ENCODE data around the gene GLUL.

Gene GLUL

DNA sequence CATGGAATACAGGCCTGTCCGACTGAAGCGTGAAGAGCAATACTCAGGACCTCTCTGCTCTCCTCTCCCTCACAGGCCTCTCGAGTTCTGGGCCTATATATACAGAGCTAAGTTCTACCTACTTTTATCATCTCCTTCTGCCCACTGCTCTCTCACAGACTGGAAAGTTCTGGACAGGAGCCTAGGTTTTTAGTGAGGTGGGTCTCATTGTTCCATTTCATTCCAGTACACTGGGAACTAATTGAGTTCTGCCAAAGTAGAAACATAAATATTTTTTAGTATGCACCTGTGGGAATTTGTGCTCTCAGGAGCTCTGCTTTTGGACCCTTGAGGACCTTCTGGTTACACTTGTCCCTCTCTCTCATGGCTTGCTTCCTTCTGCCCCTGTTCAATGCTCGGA, 9.0 kb upstream of the GLUL start, which contains the start of gene TEDDM1:
Gene TEDDM1 (minus strand): TSS at position 101 of the 400 bp plus-strand sequence. CDS start 182 bp downstream, outside the sequence.
- TF ChIP-seq TAF1 (IDR thresholded peaks at IDR 0.05; ENCODE audit: borderline replicate concordance, insufficient read depth, low read length): no peak
- TF ChIP-seq, protein P1, sequence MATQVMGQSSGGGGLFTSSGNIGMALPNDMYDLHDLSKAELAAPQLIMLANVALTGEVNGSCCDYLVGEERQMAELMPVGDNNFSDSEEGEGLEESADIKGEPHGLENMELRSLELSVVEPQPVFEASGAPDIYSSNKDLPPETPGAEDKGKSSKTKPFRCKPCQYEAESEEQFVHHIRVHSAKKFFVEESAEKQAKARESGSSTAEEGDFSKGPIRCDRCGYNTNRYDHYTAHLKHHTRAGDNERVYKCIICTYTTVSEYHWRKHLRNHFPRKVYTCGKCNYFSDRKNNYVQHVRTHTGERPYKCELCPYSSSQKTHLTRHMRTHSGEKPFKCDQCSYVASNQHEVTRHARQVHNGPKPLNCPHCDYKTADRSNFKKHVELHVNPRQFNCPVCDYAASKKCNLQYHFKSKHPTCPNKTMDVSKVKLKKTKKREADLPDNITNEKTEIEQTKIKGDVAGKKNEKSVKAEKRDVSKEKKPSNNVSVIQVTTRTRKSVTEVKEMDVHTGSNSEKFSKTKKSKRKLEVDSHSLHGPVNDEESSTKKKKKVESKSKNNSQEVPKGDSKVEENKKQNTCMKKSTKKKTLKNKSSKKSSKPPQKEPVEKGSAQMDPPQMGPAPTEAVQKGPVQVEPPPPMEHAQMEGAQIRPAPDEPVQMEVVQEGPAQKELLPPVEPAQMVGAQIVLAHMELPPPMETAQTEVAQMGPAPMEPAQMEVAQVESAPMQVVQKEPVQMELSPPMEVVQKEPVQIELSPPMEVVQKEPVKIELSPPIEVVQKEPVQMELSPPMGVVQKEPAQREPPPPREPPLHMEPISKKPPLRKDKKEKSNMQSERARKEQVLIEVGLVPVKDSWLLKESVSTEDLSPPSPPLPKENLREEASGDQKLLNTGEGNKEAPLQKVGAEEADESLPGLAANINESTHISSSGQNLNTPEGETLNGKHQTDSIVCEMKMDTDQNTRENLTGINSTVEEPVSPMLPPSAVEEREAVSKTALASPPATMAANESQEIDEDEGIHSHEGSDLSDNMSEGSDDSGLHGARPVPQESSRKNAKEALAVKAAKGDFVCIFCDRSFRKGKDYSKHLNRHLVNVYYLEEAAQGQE (IDR thresholded peaks at IDR 0.05; ENCODE audit: insufficient read depth in 1 of 2, low read depth in 2 of 2, low read length in 2 of 2): no peak
- TF ChIP-seq SIN3A (IDR thresholded peaks at IDR 0.05; ENCODE audit: borderline replicate concordance, insufficient read depth, low read length): no peak
- no peak for TF ChIP-seq POLR2AphosphoS5 (IDR thresholded peaks at IDR 0.05; ENCODE audit: low read depth, low read length)
- TF ChIP-seq FOXP2 (optimal IDR thresholded peaks at IDR 0.05; ENCODE audit: borderline replicate concordance, extremely low read depth, extremely low read length, insufficient read depth): no peak

DNA sequence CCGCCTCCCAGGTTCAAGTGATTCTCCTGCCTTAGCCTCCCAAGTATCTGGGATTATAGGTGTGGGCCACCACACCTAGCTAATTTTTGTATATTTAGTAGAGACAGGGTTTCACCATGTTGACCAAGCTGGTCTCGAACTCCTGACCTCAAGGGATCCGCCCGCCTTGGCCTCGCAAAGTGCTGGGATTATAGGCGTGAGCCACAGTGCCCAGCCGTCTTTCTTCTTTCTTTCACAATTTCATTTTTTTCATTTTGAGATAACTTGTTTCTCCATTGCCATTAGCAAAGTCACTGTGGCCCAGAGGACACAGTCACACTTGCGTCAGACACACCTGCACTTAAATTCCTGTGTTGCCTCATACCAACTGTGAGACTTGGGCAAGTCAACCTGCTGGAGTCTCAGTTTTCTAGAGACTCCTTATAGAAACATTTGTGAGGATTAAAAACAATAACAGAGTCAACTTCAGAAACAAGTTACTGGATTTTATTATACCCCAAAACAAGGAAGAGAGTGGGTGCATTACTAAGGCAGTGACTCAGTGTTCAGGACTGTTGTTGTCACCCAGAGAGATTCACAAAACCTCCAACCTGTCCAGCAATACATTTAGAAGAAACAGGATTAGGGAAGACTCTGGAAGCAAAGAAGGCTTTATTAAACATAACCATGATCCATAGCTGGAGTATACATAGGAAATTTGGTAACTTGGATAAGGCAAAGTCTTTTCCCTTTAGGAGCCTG, 6.2 kb upstream of the GLUL start:
- TF ChIP-seq, protein P1 (IDR thresholded peaks at IDR 0.05; ENCODE audit: insufficient read depth in 1 of 2, low read depth in 2 of 2, low read length in 2 of 2): no peak
- TF ChIP-seq SIN3A (IDR thresholded peaks at IDR 0.05; ENCODE audit: borderline replicate concordance, insufficient read depth, low read length) (no peak), POLR2AphosphoS5 (IDR thresholded peaks at IDR 0.05; ENCODE audit: low read depth, low read length) (no peak), TAF1 (IDR thresholded peaks at IDR 0.05; ENCODE audit: borderline replicate concordance, insufficient read depth, low read length) (no peak), FOXP2 (optimal IDR thresholded peaks at IDR 0.05; ENCODE audit: borderline replicate concordance, extremely low read depth, extremely low read length, insufficient read depth) (no peak)

DNA sequence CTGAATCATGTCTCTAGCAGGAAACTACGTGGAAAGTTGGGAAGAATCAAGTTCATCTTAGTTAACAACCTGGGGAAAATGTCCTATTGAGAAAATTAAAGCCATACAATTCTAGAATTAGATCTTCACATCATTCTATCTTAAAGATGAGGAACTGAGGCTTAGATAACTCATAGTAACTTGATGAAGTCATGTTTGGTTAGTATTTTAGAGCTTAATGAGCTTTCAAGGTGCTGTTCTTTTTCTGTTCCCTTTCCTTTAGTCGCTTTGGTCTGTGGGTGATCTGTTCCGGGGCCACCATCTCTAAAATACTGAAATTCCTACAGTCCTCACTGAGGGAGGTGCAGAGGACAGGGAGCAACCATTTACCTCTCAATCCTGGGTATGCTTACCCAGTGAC, 4.3 kb upstream of the GLUL start:
- no peak for TF ChIP-seq TAF1 (IDR thresholded peaks at IDR 0.05; ENCODE audit: borderline replicate concordance, insufficient read depth, low read length)
- no peak for TF ChIP-seq SIN3A (IDR thresholded peaks at IDR 0.05; ENCODE audit: borderline replicate concordance, insufficient read depth, low read length)
- TF ChIP-seq FOXP2 (optimal IDR thresholded peaks at IDR 0.05; ENCODE audit: borderline replicate concordance, extremely low read depth, extremely low read length, insufficient read depth): no peak

GRCh38 chr1:182394055-182394775, 2.6 kb upstream of the GLUL start:
- no peak for TF ChIP-seq FOXP2 (optimal IDR thresholded peaks at IDR 0.05; ENCODE audit: borderline replicate concordance, extremely low read depth, extremely low read length, insufficient read depth)
- TF ChIP-seq TAF1 (IDR thresholded peaks at IDR 0.05; ENCODE audit: borderline replicate concordance, insufficient read depth, low read length): no peak
- TF ChIP-seq POLR2AphosphoS5 (IDR thresholded peaks at IDR 0.05; ENCODE audit: low read depth, low read length): no peak
- no peak for TF ChIP-seq SIN3A (IDR thresholded peaks at IDR 0.05; ENCODE audit: borderline replicate concordance, insufficient read depth, low read length)

DNA sequence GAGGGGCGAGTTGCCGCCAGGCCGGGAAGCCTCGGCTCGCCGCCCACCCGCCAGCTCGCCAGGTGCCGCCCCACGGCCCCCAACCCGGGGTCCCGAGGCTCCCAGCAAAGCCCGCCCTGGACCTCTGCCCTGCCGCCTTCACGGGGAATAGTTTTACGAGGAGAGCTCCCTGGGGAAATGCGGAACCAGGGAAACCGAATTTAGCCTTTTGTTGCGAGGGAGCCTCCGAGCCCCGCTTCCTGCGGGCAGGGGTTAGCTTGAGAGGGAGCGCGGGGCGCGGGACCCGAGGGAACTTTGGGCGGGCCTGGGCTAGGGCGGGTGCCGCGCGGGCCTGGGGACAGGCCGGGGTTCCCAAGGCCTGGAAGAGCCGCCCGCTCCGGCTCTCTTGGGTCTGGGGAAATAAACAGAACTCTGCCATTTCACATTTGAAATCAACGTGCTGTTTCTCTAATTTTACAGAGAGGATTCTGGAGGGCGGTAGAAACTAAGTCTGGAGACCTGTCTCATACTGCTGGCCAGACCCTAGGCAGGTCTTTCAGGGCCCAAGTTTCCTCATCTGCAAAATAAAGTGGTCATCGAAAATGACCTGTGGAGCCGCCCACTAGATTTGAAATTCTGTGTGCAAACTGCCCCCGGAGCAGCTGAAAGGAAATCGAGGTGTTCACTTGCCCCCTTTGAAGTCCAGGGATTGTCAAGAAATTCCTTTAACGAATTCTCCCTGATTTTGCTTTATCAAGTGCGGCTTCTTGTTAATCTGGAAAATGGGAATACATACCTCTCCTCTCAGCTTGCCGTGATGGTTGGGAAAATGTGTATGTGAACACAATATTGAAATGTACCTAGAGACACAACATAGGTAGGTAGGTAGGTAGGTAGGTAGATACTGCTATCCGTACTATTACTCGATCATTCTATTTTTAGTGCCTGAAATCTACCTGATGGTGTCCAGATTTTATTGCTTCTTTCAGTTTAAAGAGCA, 749 bp upstream of the GLUL start:
- no peak for TF ChIP-seq TAF1 (IDR thresholded peaks at IDR 0.05; ENCODE audit: borderline replicate concordance, insufficient read depth, low read length)
- no peak for TF ChIP-seq FOXP2 (optimal IDR thresholded peaks at IDR 0.05; ENCODE audit: borderline replicate concordance, extremely low read depth, extremely low read length, insufficient read depth)
- no peak for TF ChIP-seq POLR2AphosphoS5 (IDR thresholded peaks at IDR 0.05; ENCODE audit: low read depth, low read length)

GRCh38 chr1:182391028-182391361, 595 bp downstream of the GLUL start:
- TF ChIP-seq TAF1 (IDR thresholded peaks at IDR 0.05; ENCODE audit: borderline replicate concordance, insufficient read depth, low read length) (no peak), POLR2AphosphoS5 (IDR thresholded peaks at IDR 0.05; ENCODE audit: low read depth, low read length) (no peak), SIN3A (IDR thresholded peaks at IDR 0.05; ENCODE audit: borderline replicate concordance, insufficient read depth, low read length) (no peak), FOXP2 (optimal IDR thresholded peaks at IDR 0.05; ENCODE audit: borderline replicate concordance, extremely low read depth, extremely low read length, insufficient read depth) (no peak)
- TF ChIP-seq, protein P1 (IDR thresholded peaks at IDR 0.05; ENCODE audit: insufficient read depth in 1 of 2, low read depth in 2 of 2, low read length in 2 of 2): no peak
